ENCODE measurements around the gene PCDHGA7. TPM values are rescaled to one million over a fixed set of nuclear protein-coding genes. Genes with fewer than 3 reads are reported as not detected.

The PCDHGA7 gene
- total RNA-seq, 1 experiment from 2014 or later = 0.83 TPM

- Histone ChIP-seq H3K27ac (ENCODE audit: insufficient read length, low read depth, low read length) (no peak within 1 kb of the TSS), H4K5ac (ENCODE audit: insufficient read length, low read depth, low read length) (no peak within 1 kb of the TSS), H3K14ac (ENCODE audit: insufficient read depth, low read length) (no peak within 1 kb of the TSS), H4K20me1 (ENCODE audit: control insufficient read depth, insufficient read depth, insufficient read length) (no peaks in the 10 kb centered on the region), H3K79me2 (ENCODE audit: insufficient read depth, low read length) (no peaks in the 10 kb centered on the region), H3K18ac (ENCODE audit: insufficient read length, low read depth, low read length) (no peak within 1 kb of the TSS), H2BK12ac (ENCODE audit: insufficient read length, low read depth, low read length) (no peak within 1 kb of the TSS), H3K56ac (ENCODE audit: insufficient read length, low read depth, low read length) (no peak within 1 kb of the TSS), H3T11ph (ENCODE audit: low read length) (no peak within 1 kb of the TSS), H2BK5ac (ENCODE audit: insufficient read length, low read length) (no peak within 1 kb of the TSS), H3K79me1 (ENCODE audit: insufficient read depth, low read depth, low read length, poor library complexity, severe bottlenecking) (no peaks in the 10 kb centered on the region), H2BK120ac (ENCODE audit: low read depth, low read length, poor library complexity, severe bottlenecking) (no peak within 1 kb of the TSS), H2AFZ (ENCODE audit: low read length) (no peak within 1 kb of the TSS), H4K8ac (replicated peaks; ENCODE audit: insufficient read length, low read depth, low read length) (no peak within 1 kb of the TSS), H2AK5ac (ENCODE audit: insufficient read length, low read length) (no peak within 1 kb of the TSS), H3K23me2 (ENCODE audit: insufficient read length, low read depth, low read length, poor library complexity, severe bottlenecking) (no peaks in the 10 kb centered on the region), H3K9me3 (ENCODE audit: control insufficient read depth, low read depth, low read length) (peaks cover 23% of the 10 kb centered on the region), H3K4me1 (ENCODE audit: insufficient read depth, low read length) (no peaks in the 10 kb centered on the region), H3K23ac (ENCODE audit: insufficient read length, low read depth, low read length) (no peak within 1 kb of the TSS), H3K9ac (ENCODE audit: extremely low read depth, insufficient read length, low read length) (no peak within 1 kb of the TSS), H3K4ac (ENCODE audit: low read depth, low read length) (no peak within 1 kb of the TSS), H3K4me2 (ENCODE audit: insufficient read depth, insufficient read length, low read length) (no peak within 1 kb of the TSS), H3K27me3 (ENCODE audit: insufficient read depth, low read length) (no peaks in the 10 kb centered on the region), H2BK20ac (ENCODE audit: low read depth, low read length, poor library complexity, severe bottlenecking) (no peak within 1 kb of the TSS), H2BK15ac (ENCODE audit: low read depth, low read length) (no peak within 1 kb of the TSS), H4K91ac (ENCODE audit: insufficient read length, low read depth, low read length) (no peak within 1 kb of the TSS)
- no CpG with 5 or more reads among the region's 33 CpGs for WGBS (ENCODE audit: extremely low coverage, insufficient read length, low lambda C conversion rate)
- Mint-ChIP-seq H3K27me3 (ENCODE audit: low read depth) (peaks cover 3% of the 10 kb centered on the region), H3K4me3 (no peak within 1 kb of the TSS; a peak in 1 of 5 replicates), H3K9me3 (peaks cover 70 to 79% of the 10 kb centered on the region in 2 experiments), H3K4me1 (no peaks in the 10 kb centered on the region), H3K27ac (no peak within 1 kb of the TSS), H3K36me3 (ENCODE audit: insufficient read depth in 1 of 3, low read depth in 3 of 3) (peaks cover 54 to 83% (median 63%) of the 10 kb centered on the region in 3 experiments)
- TF ChIP-seq CTCF (conservative IDR thresholded peaks at IDR 0.05) = no peak; the same call in 2 of the 3 replicates
- no peak for DNase-seq
Measured at GRCh38 chr5:141430332-141431113, 48.0 kb downstream of the PCDHGA7 start, which contains the start of gene PCDHGA12. Gene PCDHGA12, plus strand, starts transcription at chr5:141430507. Its CDS starts 253 bp downstream, at chr5:141430760.
